Measurements from ENCODE around the gene C16orf92. TPM values are rescaled to one million over a fixed set of nuclear protein-coding genes. Genes with fewer than 3 reads are reported as not detected.

Gene C16orf92
- total RNA-seq, 1 experiment from 2014 or later = not detected

DNA sequence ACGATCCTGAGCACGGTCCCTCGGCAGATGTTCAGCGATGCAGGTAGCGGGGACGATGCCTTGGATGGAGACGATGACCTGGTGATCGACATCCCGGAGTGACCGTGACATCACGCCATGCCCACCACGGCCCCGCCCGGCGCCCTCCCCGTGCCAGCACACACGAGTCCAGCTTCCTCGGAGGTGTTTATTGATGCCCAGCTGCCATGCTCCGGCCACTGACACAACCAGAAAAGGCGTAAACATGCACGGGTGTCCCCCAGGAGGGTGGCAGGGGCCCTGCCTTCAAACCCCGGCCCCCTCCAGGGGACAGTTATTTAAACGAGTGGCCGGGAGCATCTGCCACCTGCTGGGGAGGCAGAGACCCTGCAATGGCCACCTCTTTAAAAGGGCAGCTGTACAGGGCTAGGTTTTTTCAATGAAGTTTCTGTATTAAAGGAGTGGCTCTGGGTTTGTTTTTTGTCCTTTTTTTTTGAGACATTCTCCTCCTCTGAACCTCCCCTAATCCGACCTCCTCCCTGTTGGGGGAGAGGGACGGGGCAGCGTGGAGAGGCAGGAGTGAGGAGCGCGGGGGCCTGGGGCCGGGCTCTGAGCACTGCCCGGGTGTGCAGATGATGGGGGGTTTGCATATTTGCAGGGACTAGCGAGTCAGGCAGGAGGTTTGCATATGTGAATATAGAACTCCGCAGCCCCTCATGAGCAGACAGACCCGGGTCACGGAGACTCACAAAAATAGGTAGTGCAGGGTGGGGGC lies 17.5 kb upstream of the C16orf92 start:
- TF ChIP-seq CTCF (IDR thresholded peaks at IDR 0.05; ENCODE audit: unreplicated experiment) = peak; percentile 58
- ChIA-PET POLR2A (interaction anchor here (0.6 to 2.5 kb wide), 7 partner anchors 9 to 197 kb away, joined by 3 to 9 read pairs (median 3); partner anchors contain the start of genes HIRIP3, INO80E and TAOK2), CTCF (interaction anchor here (0.6 to 2.0 kb wide), 4 partner anchors 11 to 306 kb away, joined by 3 to 6 read pairs (median 4); no protein-coding TSS in a partner anchor)
- Mint-ChIP-seq H3K27me3 (ENCODE audit: insufficient read depth, unreplicated experiment) (peaks cover 7% of the 10 kb centered on the region), H3K9me3 (ENCODE audit: unreplicated experiment) (no peaks in the 10 kb centered on the region), H3K4me1 (ENCODE audit: insufficient read depth, unreplicated experiment) (no peaks in the 10 kb centered on the region), H3K36me3 (ENCODE audit: insufficient read depth, unreplicated experiment) (peaks cover 10% of the 10 kb centered on the region), H3K27ac (ENCODE audit: low read depth, unreplicated experiment) (no peak overlapping the region), H3K4me3 (ENCODE audit: unreplicated experiment) (no peak overlapping the region)
- peak; percentile 41 for DNase-seq (ENCODE audit: unreplicated experiment)
- intact Hi-C loops (cut with micrococcal nuclease) = no loop called here
- TSS peak; percentile 59 for BruUV-seq (replicated peaks)

DNA sequence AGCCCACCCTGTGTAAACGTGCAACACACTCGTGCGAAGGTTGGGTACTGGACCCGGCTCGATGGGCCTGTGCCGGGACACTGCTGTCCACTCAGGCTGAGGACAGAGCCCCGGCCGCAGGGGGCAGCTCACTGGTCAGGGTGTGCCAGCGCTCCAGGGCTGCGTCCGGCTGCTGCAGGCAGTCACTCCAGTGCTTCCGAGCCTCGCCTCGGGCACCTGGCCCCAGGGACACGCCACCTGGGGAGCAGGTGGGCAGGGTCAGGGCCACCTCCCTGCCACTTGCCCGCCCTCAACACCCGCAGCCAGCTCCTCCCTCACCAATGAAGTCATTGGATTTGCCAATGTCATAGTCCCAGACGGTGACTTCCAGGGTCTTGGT lies 16.9 kb upstream of the C16orf92 start:
- BruUV-seq (replicated peaks) = no TSS peak
- no peak overlapping the region for H3K27ac Mint-ChIP-seq (ENCODE audit: low read depth, unreplicated experiment)

GRCh38 chr16:30006659-30007377 lies 16.2 kb upstream of the C16orf92 start:
- Mint-ChIP-seq H3K36me3 (ENCODE audit: insufficient read depth, unreplicated experiment) (peaks cover under 1% of the 10 kb centered on the region), H3K9me3 (ENCODE audit: unreplicated experiment) (no peaks in the 10 kb centered on the region), H3K27me3 (ENCODE audit: insufficient read depth, unreplicated experiment) (peaks cover 20% of the 10 kb centered on the region), H3K4me1 (ENCODE audit: insufficient read depth, unreplicated experiment) (no peaks in the 10 kb centered on the region), H3K27ac (ENCODE audit: low read depth, unreplicated experiment) (no peak overlapping the region), H3K4me3 (ENCODE audit: unreplicated experiment) (no peak overlapping the region)
- BruUV-seq (replicated peaks) = no TSS peak
- DNase-seq (ENCODE audit: unreplicated experiment) = no peak
- ChIA-PET POLR2A (interaction anchor here (0.7 to 2.5 kb wide), 5 partner anchors 10 to 63 kb away, joined by 3 to 9 read pairs (median 4); partner anchors contain the start of genes HIRIP3, INO80E and TAOK2), CTCF (interaction anchor here (0.6 kb wide), 1 partner anchor 17 kb away, joined by 3 read pairs; no protein-coding TSS in a partner anchor)
- intact Hi-C loops (cut with micrococcal nuclease) = no loop called here
- TF ChIP-seq CTCF (IDR thresholded peaks at IDR 0.05; ENCODE audit: unreplicated experiment) = no peak

More for the DNA sequence above, 16.9 kb upstream of the C16orf92 start:
- no peak overlapping the region for H3K4me3 Mint-ChIP-seq (ENCODE audit: unreplicated experiment)
- DNase-seq (ENCODE audit: unreplicated experiment) = no peak
- no peaks in the 10 kb centered on the region for H3K4me1 Mint-ChIP-seq (ENCODE audit: insufficient read depth, unreplicated experiment)
- intact Hi-C loops (cut with micrococcal nuclease) = no loop called here
- H3K36me3 Mint-ChIP-seq (ENCODE audit: insufficient read depth, unreplicated experiment) = peaks cover 8% of the 10 kb centered on the region
- no peak for TF ChIP-seq CTCF (IDR thresholded peaks at IDR 0.05; ENCODE audit: unreplicated experiment)
- no peaks in the 10 kb centered on the region for H3K9me3 Mint-ChIP-seq (ENCODE audit: unreplicated experiment)
- ChIA-PET POLR2A (interaction anchor here (0.6 to 2.5 kb wide), 6 partner anchors 10 to 197 kb away, joined by 3 to 9 read pairs (median 4); partner anchors contain the start of genes HIRIP3, INO80E and TAOK2), CTCF (interaction anchor here (0.6 to 2.0 kb wide), 5 partner anchors 11 to 306 kb away, joined by 3 to 6 read pairs (median 3); no protein-coding TSS in a partner anchor)
- peaks cover 12% of the 10 kb centered on the region for H3K27me3 Mint-ChIP-seq (ENCODE audit: insufficient read depth, unreplicated experiment)
